Prostate gland (tissue), 2 donors: ENCODE data around the gene AFAP1. TPM values are rescaled to one million over a fixed set of nuclear protein-coding genes. Genes with fewer than 3 reads are reported as not detected.

Source experiments
- DNase-seq: peaks from one replicate; pipeline ENCODE4 v3.0.0-alpha.2; 2019; ENCODE audit warnings: low spot score
- H3K27ac ChIP-seq, 2 donors: fragments of 200-600 bp; sonication (generic); 2 replicates each; pipeline ENCODE4 v1.5.1; 2017 to 2019
- H3K27me3 ChIP-seq: fragments of 200-600 bp; sonication (generic); replicated peaks from 2 replicates; pipeline ENCODE4 v1.5.1; 2019; ENCODE audit not compliant: insufficient read depth
- H3K36me3 ChIP-seq, 2 donors: fragments of 200-600 bp; sonication (generic); 1 replicate in 1 of 2; 2 replicates in 1 of 2; pipeline versions ENCODE4 v1.5.1 to v1.8.1; 2017 to 2019
- H3K4me1 ChIP-seq: fragments of 200-600 bp; sonication (generic); replicated peaks from 2 replicates; pipeline ENCODE4 v1.5.1; 2019
- H3K4me3 ChIP-seq, 2 donors: fragments of 200-600 bp; sonication (generic); 2 replicates each; pipeline ENCODE4 v1.5.1; 2017 to 2019
- H3K9me3 ChIP-seq: fragments of 200-600 bp; sonication (generic); 2 replicates; pipeline ENCODE4 v1.5.1; 2017
- CTCF ChIP-seq, 4 experiments: fragments of 200-600 bp in 2 of 4; fragments of 450-650 bp in 2 of 4; sonication (generic) in 2 of 4; IDR thresholded peaks; 1 replicate in 3 of 4; 2 replicates in 1 of 4; pipeline ENCODE4 v1.5.1; 2016 to 2019; ENCODE audit warnings: antibody characterized with exemption in 4 of 4, mild to moderate bottlenecking in 2 of 4, moderate library complexity in 2 of 4
- POLR2A ChIP-seq: fragments of 450-650 bp; IDR thresholded peaks from one replicate; pipeline ENCODE4 v1.6.1; 2016; ENCODE audit warnings: antibody characterized with exemption, mild to moderate bottlenecking
- POLR2AphosphoS5 ChIP-seq: sonication (generic); formaldehyde crosslinking; IDR thresholded peaks from one replicate; pipeline ENCODE4 v1.6.1; 2017; ENCODE audit warnings: antibody characterized with exemption
- WGBS: methylation state at CpG from one replicate; pipeline ENCODE4 v1.1.5; 2018; 5-methylcytosine and 5-hydroxymethylcytosine counted together
- intact Hi-C: fragments of 100-400 bp; cut with DNase I; formaldehyde crosslinking; loops from one replicate; pipeline ENCODE4 v1.14.2; 2022
- total RNA-seq, 2 donors: library from RNA; depleted of rRNA; stranded (reverse); fragments of >200 nt; gene quantifications; one replicate each; pipeline ENCODE4 v1.1.0, GENCODE V29; 2016

AFAP1 gene
- total RNA-seq, 2 donors from 2014 or later, result 17.5 to 19.8 TPM

GRCh38 chr4:7783541-7783940 is 156.1 kb downstream of the AFAP1 start:
- no peak for DNase-seq
- TF ChIP-seq POLR2A (no peak), CTCF (IDR thresholded peaks at IDR 0.05) (no peak), POLR2AphosphoS5 (no peak)
- H3K4me3 ChIP-seq, result no peak overlapping the region
- intact Hi-C loops, result no loop called here
- no peaks in the 10 kb centered on the region for H3K27me3 ChIP-seq
- WGBS, result 94% methylated on average over 8 of the region's 8 CpGs
- H3K36me3 ChIP-seq, result no peaks in the 10 kb centered on the region
- H3K4me1 ChIP-seq, result no peaks in the 10 kb centered on the region
- H3K27ac ChIP-seq, result no peak overlapping the region
- H3K9me3 ChIP-seq, result no peaks in the 10 kb centered on the region

GRCh38 chr4:7782783-7783182 is 156.9 kb downstream of the AFAP1 start:
- 55% methylated on average over 8 of the region's 8 CpGs for whole genome bisulfite sequencing

GRCh38 chr4:7781993-7782392 is 157.7 kb downstream of the AFAP1 start:
- Histone ChIP-seq H3K36me3 (no peaks in the 10 kb centered on the region), H3K27me3 (no peaks in the 10 kb centered on the region), H3K4me3 (no peak overlapping the region), H3K9me3 (no peaks in the 10 kb centered on the region), H3K4me1 (no peaks in the 10 kb centered on the region), H3K27ac (no peak overlapping the region)
- intact Hi-C loops, result no loop called here
- no peak for DNase-seq
- TF ChIP-seq POLR2A (no peak), CTCF (IDR thresholded peaks at IDR 0.05) (no peak), POLR2AphosphoS5 (no peak)
- 89% methylated on average over 17 of the region's 17 CpGs for WGBS

More at GRCh38 chr4:7782783-7783182, 156.9 kb downstream of the AFAP1 start:
- intact Hi-C loops, result no loop called here
- no peaks in the 10 kb centered on the region for H3K36me3 ChIP-seq
- no peak overlapping the region for H3K27ac ChIP-seq
- DNase-seq, result no peak
- TF ChIP-seq POLR2AphosphoS5 (no peak), CTCF (IDR thresholded peaks at IDR 0.05) (no peak), POLR2A (no peak)
- H3K4me1 ChIP-seq, result no peaks in the 10 kb centered on the region
- H3K9me3 ChIP-seq, result no peaks in the 10 kb centered on the region
- no peaks in the 10 kb centered on the region for H3K27me3 ChIP-seq
- no peak overlapping the region for H3K4me3 ChIP-seq

- Histone ChIP-seq H3K4me3 (no peak overlapping the region), H3K36me3 (no peaks in the 10 kb centered on the region), H3K27me3 (no peaks in the 10 kb centered on the region), H3K9me3 (no peaks in the 10 kb centered on the region), H3K27ac (no peak overlapping the region), H3K4me1 (no peaks in the 10 kb centered on the region)
- intact Hi-C loops, result no loop called here
- no peak for DNase-seq
- WGBS, result 81% methylated on average over 13 of the region's 13 CpGs
- TF ChIP-seq CTCF (IDR thresholded peaks at IDR 0.05), result no peak
- no peak for TF ChIP-seq POLR2A
- TF ChIP-seq POLR2AphosphoS5, result no peak
Measured at GRCh38 chr4:7781366-7781765, 158.3 kb downstream of the AFAP1 start.

GRCh38 chr4:7780751-7781348 is 158.8 kb downstream of the AFAP1 start:
- no peak overlapping the region for H3K27ac ChIP-seq

More at GRCh38 chr4:7780751-7781348, 158.8 kb downstream of the AFAP1 start:
- no peak overlapping the region for H3K4me3 ChIP-seq
- no peaks in the 10 kb centered on the region for H3K27me3 ChIP-seq
- intact Hi-C loops, result no loop called here
- 58% methylated on average over 5 of the region's 5 CpGs for WGBS
- H3K36me3 ChIP-seq, result no peaks in the 10 kb centered on the region
- no peak for TF ChIP-seq POLR2AphosphoS5
- no peak for TF ChIP-seq CTCF (IDR thresholded peaks at IDR 0.05)
- TF ChIP-seq POLR2A, result no peak
- H3K4me1 ChIP-seq, result no peaks in the 10 kb centered on the region
- H3K9me3 ChIP-seq, result no peaks in the 10 kb centered on the region
- DNase-seq, result no peak
